Activated gamma-delta T cell (primary cell): ENCODE data around the gene RABL6.
"Not testable (repeated sequence)": the region's sequence is repeated elsewhere in the genome, so short reads cannot be mapped to it uniquely, and the experiment has no call there.

Source experiments
- DNase-seq: peaks from one replicate; lab custom pipeline; 2025; lab: John Stamatoyannopoulos, UW

The RABL6 gene

GRCh38 chr9:136881691-136882108 is 74.0 kb downstream of the RABL6 start:
- no peak for DNase-seq

GRCh38 chr9:136882109-136882946 is 74.6 kb downstream of the RABL6 start:
- peak; percentile 71 for DNase-seq

GRCh38 chr9:136882947-136883283 is 75.2 kb downstream of the RABL6 start:
- DNase-seq, result not testable (repeated sequence)

GRCh38 chr9:136883670-136884069 is 75.9 kb downstream of the RABL6 start:
- not testable (repeated sequence) for DNase-seq

GRCh38 chr9:136885950-136886578 is 78.3 kb downstream of the RABL6 start, which contains the start of gene TRAF2:
Gene TRAF2, plus strand, starts transcription at chr9:136886516. Its CDS starts 12,225 bp downstream, at chr9:136898741.
- peak; percentile 98 for DNase-seq

GRCh38 chr9:136886610-136887597 is 79.2 kb downstream of the RABL6 start:
- DNase-seq, result peak; percentile 88

- DNase-seq, result no peak
These were observed 80.7 kb downstream of the RABL6 start for GRCh38 chr9:136888454-136888853.

GRCh38 chr9:136889858-136890257 is 82.1 kb downstream of the RABL6 start:
- no peak for DNase-seq

- no peak for DNase-seq
These were observed 82.9 kb downstream of the RABL6 start for GRCh38 chr9:136890661-136891060.
